ENCODE data around the gene CDK12. TPM values are rescaled to one million over a fixed set of nuclear protein-coding genes. Genes with fewer than 3 reads are reported as not detected.

The CDK12 gene
- total RNA-seq, 4 donors from 2014 or later = 10.6 to 20.9 (median 14.2) TPM

DNA sequence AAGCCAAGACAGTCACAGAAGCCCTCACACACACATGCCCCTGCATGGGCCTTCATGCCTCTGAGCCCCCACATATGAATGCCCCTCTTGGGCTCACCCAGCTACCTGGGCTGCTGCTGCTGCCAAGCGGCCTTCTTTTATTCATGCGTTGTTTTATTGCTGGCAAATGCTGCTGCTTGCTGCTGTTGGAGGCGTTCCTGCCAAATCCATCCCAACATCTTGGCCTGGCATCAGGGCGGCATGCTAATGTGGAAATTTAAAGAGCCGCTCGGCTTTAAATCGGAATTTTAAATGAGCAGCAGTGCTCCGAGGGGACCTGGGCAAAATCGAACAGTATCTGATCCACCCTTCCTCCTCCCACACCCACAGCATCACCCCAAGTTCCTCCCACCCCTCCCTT, 107.4 kb downstream of the CDK12 start:
- ATAC-seq = no peak
- TF ChIP-seq, protein P1, sequence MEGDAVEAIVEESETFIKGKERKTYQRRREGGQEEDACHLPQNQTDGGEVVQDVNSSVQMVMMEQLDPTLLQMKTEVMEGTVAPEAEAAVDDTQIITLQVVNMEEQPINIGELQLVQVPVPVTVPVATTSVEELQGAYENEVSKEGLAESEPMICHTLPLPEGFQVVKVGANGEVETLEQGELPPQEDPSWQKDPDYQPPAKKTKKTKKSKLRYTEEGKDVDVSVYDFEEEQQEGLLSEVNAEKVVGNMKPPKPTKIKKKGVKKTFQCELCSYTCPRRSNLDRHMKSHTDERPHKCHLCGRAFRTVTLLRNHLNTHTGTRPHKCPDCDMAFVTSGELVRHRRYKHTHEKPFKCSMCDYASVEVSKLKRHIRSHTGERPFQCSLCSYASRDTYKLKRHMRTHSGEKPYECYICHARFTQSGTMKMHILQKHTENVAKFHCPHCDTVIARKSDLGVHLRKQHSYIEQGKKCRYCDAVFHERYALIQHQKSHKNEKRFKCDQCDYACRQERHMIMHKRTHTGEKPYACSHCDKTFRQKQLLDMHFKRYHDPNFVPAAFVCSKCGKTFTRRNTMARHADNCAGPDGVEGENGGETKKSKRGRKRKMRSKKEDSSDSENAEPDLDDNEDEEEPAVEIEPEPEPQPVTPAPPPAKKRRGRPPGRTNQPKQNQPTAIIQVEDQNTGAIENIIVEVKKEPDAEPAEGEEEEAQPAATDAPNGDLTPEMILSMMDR (IDR thresholded peaks at IDR 0.05 in 4 of 5, conservative IDR thresholded peaks at IDR 0.05 in 1 of 5) = no peak
- no peak for TF ChIP-seq POLR2A (IDR thresholded peaks at IDR 0.05)
- intact Hi-C loops (cut with DNase I; ENCODE audit: low total_unique reads) = no loop called here
- in situ Hi-C loops (cut with MboI; ENCODE audit: low sequenced_read_pairs in 4 of 4) = no loop called here
- Histone ChIP-seq H3K4me3 (no peak overlapping the region), H3K36me3 (peaks cover 0 to 25% of the 10 kb centered on the region in 2 donors), H3K27me3 (no peaks in the 10 kb centered on the region), H3K9me3 (no peaks in the 10 kb centered on the region), H3K4me1 (peaks cover 3 to 4% of the 10 kb centered on the region in 2 donors), H3K27ac (no peak overlapping the region)
- DNase-seq = no peak

DNA sequence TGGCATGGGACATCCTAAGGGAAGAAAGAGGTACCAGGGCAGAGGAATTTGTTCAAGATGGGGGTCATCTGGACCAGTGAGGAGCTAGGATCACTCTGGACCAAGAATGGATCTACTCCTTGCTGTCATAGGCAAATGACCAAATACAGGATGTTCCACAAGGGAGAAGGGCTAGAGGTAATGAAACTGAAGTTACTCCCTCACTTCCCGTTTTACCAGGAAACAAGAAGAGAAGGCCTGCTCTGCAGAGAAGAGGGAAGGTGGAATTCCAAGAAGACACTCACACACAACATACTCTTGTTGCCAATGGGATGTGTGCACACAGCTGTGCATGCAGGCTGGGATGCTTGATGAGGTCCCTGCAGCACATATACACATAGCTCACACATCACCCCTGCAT, 107.8 kb downstream of the CDK12 start:
- TF ChIP-seq POLR2A (IDR thresholded peaks at IDR 0.05) = no peak
- TF ChIP-seq, protein P1 (IDR thresholded peaks at IDR 0.05 in 4 of 5, conservative IDR thresholded peaks at IDR 0.05 in 1 of 5) = no peak
- H3K36me3 ChIP-seq = peaks cover 0 to 25% of the 10 kb centered on the region in 2 donors
- no peak for DNase-seq
- H3K4me3 ChIP-seq = no peak overlapping the region
- H3K27ac ChIP-seq = no peak overlapping the region
- no peaks in the 10 kb centered on the region for H3K9me3 ChIP-seq
- no peak for ATAC-seq
- H3K4me1 ChIP-seq = peaks cover 3 to 4% of the 10 kb centered on the region in 2 donors
- H3K27me3 ChIP-seq = no peaks in the 10 kb centered on the region
- in situ Hi-C loops (cut with MboI; ENCODE audit: low sequenced_read_pairs in 4 of 4) (no loop called here), intact Hi-C loops (cut with DNase I; ENCODE audit: low total_unique reads) (no loop called here)

DNA sequence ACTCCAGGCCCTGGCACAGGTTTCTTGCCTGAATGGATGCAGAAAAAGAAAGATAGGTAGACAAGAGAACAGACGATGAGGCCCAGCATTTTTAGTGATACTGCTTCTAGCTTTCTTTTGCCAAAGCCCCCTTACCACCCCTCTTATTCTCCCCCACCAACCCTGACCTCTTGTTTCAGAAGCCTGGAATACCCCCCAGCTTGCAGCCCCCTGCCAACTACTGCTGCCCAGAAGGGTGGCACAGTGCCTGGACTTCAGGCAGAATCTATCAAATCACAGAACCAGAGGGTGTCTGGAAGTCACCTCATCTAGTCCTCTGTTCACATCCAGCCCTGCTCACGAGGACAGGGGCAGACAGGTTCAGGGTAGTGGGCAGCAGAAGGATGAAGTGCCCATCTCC, 110.8 kb downstream of the CDK12 start:
- DNase-seq = no peak
- ATAC-seq = no peak
- H3K36me3 ChIP-seq = peaks cover 0 to 8% of the 10 kb centered on the region in 2 donors
- H3K4me1 ChIP-seq = peaks cover 0 to 3% of the 10 kb centered on the region in 2 donors
- H3K27me3 ChIP-seq = no peaks in the 10 kb centered on the region
- no peaks in the 10 kb centered on the region for H3K9me3 ChIP-seq
- TF ChIP-seq POLR2A (IDR thresholded peaks at IDR 0.05) = no peak
- TF ChIP-seq, protein P1 (IDR thresholded peaks at IDR 0.05 in 4 of 5, conservative IDR thresholded peaks at IDR 0.05 in 1 of 5) = no peak
- H3K4me3 ChIP-seq = no peak overlapping the region
- H3K27ac ChIP-seq = no peak overlapping the region
- in situ Hi-C loops (cut with MboI; ENCODE audit: low sequenced_read_pairs in 4 of 4) = no loop called here
- intact Hi-C loops (cut with DNase I; ENCODE audit: low total_unique reads) = no loop called here

DNA sequence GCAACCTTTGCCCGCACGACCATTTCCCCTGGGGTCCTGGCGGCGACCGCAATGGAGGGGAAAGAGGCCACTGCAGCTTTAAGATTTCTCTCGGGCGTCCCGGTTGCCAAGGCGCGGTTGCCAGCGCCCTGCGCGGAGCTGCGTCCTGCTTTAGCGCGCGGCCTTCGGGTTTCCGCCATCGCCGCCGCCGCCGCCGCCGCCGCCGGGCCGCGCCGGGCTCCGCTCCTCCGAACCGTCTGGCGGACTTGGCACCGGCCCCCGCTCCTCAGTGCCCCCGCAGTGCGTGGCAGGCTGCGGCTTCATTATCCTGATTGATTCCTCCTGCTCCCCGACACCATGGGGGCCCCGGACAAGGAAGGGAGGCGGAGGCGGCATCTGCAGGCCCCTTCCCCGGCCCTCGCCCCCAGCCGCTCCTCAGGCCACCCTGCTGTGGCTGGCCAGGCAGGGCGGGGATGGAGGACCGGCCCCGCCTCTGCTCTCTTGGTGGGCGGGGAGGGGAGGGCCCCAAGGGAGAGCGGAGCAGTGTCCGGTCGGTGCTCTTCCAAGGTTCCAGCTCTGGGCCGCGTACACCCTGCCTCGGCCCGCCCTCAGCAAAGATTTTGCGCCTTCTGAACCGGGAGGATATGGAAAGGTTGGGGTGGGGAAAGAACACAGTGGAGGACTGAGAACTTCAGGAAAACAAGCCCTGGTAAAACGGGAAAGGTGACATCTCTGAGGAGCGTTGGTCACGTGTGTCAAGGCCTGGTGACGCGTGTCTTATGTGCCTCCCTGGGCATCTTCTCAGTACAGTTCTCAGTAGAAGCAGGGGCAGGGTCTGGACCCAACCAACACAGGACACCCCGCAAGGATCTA, 112.4 kb downstream of the CDK12 start:
- H3K36me3 ChIP-seq = no peaks in the 10 kb centered on the region
- intact Hi-C loops (cut with DNase I; ENCODE audit: low total_unique reads) (no loop called here), in situ Hi-C loops (cut with MboI; ENCODE audit: low sequenced_read_pairs in 4 of 4) (no loop called here)
- no peaks in the 10 kb centered on the region for H3K27me3 ChIP-seq
- no peaks in the 10 kb centered on the region for H3K9me3 ChIP-seq
- peak overlapping the region; percentile 58 to 74 (median 71) for H3K4me3 ChIP-seq
- H3K4me1 ChIP-seq = peaks cover 0 to 3% of the 10 kb centered on the region in 2 donors
- DNase-seq (peak; percentile 31 to 48), ATAC-seq (peak; percentile 60 to 74)
- TF ChIP-seq, protein P1 (IDR thresholded peaks at IDR 0.05 in 4 of 5, conservative IDR thresholded peaks at IDR 0.05 in 1 of 5) = no peak
- TF ChIP-seq POLR2A (IDR thresholded peaks at IDR 0.05) = no peak
- peak overlapping the region; percentile 61 to 80 (median 72) for H3K27ac ChIP-seq

All from gastrocnemius medialis (tissue), 4 donors.